ENCODE results near the gene OR3A3.

DNA sequence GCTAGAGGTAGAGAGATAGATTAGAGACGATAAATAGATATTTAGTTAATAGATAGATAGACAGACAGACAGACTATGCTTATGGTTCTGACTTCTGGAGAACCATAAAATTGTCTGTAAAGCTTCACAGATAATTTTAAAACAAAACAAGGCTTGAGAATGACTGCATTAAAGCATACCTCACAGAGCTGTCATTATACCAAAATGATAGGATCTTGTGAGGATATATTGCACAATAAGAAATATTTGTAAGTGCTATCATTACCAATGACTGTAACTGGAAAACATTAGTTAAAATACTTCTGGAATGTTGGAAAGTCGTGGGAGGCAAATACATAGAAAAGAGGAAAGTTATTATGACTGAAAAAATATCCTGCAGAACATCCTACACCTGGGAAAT is 9.4 kb upstream of the OR3A3 start:
- TF ChIP-seq, protein P1, sequence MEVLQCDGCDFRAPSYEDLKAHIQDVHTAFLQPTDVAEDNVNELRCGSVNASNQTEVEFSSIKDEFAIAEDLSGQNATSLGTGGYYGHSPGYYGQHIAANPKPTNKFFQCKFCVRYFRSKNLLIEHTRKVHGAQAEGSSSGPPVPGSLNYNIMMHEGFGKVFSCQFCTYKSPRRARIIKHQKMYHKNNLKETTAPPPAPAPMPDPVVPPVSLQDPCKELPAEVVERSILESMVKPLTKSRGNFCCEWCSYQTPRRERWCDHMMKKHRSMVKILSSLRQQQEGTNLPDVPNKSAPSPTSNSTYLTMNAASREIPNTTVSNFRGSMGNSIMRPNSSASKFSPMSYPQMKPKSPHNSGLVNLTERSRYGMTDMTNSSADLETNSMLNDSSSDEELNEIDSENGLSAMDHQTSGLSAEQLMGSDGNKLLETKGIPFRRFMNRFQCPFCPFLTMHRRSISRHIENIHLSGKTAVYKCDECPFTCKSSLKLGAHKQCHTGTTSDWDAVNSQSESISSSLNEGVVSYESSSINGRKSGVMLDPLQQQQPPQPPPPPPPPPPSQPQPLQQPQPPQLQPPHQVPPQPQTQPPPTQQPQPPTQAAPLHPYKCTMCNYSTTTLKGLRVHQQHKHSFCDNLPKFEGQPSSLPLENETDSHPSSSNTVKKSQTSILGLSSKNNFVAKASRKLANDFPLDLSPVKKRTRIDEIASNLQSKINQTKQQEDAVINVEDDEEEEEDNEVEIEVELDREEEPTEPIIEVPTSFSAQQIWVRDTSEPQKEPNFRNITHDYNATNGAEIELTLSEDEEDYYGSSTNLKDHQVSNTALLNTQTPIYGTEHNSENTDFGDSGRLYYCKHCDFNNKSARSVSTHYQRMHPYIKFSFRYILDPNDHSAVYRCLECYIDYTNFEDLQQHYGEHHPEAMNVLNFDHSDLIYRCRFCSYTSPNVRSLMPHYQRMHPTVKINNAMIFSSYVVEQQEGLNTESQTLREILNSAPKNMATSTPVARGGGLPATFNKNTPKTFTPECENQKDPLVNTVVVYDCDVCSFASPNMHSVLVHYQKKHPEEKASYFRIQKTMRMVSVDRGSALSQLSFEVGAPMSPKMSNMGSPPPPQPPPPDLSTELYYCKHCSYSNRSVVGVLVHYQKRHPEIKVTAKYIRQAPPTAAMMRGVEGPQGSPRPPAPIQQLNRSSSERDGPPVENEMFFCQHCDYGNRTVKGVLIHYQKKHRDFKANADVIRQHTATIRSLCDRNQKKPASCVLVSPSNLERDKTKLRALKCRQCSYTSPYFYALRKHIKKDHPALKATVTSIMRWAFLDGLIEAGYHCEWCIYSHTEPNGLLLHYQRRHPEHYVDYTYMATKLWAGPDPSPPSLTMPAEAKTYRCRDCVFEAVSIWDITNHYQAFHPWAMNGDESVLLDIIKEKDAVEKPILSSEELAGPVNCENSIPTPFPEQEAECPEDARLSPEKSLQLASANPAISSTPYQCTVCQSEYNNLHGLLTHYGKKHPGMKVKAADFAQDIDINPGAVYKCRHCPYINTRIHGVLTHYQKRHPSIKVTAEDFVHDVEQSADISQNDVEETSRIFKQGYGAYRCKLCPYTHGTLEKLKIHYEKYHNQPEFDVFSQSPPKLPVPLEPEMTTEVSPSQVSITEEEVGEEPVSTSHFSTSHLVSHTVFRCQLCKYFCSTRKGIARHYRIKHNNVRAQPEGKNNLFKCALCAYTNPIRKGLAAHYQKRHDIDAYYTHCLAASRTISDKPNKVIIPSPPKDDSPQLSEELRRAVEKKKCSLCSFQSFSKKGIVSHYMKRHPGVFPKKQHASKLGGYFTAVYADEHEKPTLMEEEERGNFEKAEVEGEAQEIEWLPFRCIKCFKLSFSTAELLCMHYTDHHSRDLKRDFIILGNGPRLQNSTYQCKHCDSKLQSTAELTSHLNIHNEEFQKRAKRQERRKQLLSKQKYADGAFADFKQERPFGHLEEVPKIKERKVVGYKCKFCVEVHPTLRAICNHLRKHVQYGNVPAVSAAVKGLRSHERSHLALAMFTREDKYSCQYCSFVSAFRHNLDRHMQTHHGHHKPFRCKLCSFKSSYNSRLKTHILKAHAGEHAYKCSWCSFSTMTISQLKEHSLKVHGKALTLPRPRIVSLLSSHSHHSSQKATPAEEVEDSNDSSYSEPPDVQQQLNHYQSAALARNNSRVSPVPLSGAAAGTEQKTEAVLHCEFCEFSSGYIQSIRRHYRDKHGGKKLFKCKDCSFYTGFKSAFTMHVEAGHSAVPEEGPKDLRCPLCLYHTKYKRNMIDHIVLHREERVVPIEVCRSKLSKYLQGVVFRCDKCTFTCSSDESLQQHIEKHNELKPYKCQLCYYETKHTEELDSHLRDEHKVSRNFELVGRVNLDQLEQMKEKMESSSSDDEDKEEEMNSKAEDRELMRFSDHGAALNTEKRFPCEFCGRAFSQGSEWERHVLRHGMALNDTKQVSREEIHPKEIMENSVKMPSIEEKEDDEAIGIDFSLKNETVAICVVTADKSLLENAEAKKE (CRISPR knock-in tag; IDR thresholded peaks at IDR 0.05), result no peak
- no peak for TF ChIP-seq POLR2AphosphoS5 (IDR thresholded peaks at IDR 0.05; ENCODE audit: low read depth)
- no peak for TF ChIP-seq CTCF (conservative IDR thresholded peaks at IDR 0.05; ENCODE audit: low read depth in 2 of 2)

Measured in GM23338 (cell line).